Dermis blood vessel endothelial cell (primary cell): ENCODE measurements around the gene KDM4C. TPM values are rescaled to one million over a fixed set of nuclear protein-coding genes. Genes with fewer than 3 reads are reported as not detected.

ENCODE experiments used
- DNase-seq: peaks from one replicate; pipeline ENCODE4 v3.0.0; 2010
- total RNA-seq: library from RNA; depleted of rRNA; stranded (reverse); fragments of >200 nt; gene quantifications from 2 replicates; pipeline ENCODE4 v1.2.3, GENCODE V29; 2014

KDM4C gene
- total RNA-seq, 1 donor from 2014 or later, result 23.0 TPM

DNA sequence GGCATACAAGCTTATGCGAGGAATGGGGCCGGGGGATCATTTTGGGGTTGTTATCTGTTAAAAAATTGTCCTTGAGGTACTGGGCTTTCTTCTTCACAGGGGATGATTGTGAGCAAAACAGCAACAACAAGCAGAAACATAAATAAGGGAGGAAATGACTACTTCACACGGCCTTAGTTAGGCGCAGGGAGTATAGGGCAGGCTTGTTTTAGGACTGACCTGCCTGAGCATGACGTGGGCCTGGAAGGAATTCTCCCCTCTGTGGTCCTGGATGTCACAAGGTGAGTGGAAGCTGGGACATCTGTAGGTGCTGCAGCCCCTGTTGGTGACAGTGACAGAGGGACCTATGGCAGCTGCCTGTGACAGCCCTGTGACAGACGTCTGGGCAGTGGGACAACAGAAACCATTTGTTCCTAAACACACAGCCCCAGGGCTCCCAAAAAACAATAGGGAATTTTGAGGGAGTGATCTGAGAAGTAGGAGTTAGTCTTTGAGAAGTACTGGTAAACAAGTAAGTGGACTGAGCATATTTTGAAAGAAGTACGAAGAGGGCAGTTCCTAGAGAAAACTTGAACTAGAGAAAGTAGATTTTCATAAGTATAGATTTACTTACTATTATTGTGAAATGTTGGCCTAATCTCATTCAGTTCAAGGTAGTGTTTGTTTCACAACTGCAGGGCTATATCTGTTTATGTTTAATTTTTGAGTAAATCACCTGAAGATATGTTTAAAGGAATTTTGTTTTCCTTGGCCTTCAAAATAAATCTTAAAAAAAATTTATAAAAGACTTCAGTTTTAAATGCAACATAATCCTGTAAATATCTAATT lies 113.1 kb downstream of the KDM4C start:
- DNase-seq, result no peak

DNA sequence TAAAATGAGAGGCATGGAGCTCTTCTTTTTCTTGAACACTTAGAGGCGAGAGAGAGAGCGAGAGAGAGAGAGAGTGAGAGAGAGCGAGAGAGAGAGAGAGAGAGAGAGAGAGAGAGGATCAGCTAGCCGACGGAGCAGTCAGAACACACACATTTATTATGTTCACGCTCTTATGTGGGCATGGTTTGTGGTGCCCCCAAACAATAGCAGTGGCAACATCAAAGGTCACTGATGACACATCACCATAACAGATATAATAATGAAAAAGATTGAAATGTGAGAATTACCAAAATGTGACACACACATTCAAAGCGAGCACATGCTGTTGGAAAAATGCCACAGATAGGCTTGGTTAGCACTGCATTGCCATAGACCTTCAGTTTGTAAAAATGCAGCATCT lies 116.1 kb downstream of the KDM4C start:
- DNase-seq, result peak; percentile 62

DNA sequence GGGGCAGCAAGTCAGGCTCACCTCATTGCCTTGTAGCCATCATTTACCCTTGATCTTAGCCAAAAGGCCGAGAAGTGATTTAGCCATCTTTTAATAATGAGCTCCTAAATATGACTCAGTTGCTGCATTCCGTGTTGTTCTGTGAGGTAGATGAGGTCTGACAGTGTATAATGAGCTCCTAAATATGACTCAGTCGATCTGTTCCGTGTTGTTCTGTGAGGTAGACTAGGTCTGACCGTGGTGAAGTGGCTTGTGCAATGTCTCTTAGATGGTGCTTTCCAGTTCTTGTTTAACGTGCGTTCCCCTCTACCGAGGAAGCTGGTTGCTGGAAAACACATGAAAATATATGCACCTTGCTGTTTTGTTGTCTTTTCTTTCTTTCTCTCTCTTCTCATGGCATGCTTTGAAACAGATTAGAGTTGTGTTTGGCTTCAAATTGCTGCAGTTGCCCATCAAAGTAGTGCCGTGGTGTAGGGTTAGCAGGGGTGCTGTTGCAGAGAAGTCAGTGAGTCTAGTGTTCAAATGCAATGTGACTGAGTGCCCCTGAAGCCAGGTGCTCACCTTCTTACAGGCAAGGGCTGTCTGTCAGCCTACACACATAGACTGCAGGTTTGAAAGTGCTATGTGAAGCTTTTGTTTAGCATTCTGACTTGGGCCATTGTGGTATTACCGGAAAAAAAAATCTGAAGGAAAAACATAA lies 118.6 kb downstream of the KDM4C start:
- DNase-seq, result no peak

DNA sequence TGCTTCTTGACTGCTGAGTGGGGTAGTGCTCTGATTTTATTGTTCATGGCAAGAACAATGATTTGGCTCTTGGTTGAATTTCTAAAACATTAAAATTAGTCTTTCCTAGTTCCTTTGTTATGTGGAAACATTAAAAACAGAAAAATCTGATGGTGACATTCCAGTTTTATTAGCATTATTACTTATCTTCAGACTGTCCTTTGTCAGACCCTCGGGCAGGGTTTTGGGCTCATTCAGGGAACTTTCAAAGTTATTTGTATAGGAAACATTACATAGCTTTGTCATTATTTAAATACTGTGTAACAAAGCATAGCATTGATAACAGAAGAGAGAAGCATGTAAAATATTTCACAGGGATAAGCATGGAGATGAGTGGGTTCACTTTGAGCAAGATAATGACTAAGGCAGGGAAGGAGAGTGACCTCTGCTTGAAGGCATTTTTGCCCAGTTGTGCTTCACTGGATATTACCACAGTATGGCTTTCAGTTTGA lies 119.9 kb downstream of the KDM4C start:
- no peak for DNase-seq

DNA sequence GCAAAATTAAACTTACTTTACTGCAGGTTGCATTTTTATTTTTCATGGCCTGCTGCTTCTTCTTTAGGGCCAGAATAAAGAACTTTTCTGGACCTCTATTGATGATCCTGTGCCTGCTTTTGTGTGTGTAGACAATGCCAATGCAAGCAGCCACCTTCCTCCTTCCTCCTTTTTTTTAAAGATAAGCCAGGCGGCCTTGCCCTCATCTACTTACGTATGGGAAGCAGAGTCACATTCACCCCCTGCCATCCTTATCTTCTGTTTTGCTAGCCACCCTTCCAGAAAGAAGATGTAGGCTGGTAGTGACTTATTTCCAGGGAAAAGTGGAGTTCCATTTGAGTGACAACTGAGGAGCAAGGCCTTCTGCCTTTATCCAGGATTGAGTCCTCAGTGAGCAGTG lies 122.9 kb downstream of the KDM4C start:
- no peak for DNase-seq

DNA sequence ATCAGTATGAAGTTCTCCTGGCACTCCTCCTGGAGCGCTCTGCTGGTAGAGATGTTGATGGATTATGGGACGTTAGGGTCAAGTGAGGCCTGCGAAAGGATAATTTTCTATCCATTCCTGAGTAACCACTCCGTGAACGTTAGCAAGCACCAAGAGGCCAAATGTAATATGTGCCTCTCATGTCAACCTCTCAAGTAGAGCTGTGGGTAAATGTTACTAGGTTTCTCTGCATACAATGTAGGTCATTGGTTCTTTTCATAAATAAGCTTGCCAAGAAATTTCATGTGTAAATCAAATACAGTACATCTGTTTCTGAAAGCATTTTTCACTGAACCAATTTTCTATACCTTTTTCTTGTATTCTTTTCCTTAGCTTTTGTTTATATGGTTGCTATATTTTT lies 126.3 kb downstream of the KDM4C start:
- DNase-seq, result no peak

DNA sequence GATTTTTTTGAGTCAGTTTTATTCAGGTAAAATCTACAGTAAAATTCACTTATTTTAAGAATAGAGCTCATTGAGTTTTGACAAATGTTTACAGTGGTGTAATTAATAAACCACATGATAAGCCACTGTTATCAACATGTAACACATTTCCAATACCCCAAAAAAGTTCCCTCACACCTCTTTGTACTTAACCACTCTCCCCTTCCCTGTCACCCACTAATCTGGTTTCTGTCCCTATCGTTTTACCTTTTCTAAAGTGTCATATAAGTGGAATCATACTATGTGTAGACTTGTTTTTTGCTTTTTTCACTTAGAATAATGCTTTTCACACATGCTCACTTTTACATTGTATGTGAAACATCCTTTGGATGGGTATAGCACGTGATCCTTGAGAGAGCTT lies 127.2 kb downstream of the KDM4C start:
- no peak for DNase-seq

DNA sequence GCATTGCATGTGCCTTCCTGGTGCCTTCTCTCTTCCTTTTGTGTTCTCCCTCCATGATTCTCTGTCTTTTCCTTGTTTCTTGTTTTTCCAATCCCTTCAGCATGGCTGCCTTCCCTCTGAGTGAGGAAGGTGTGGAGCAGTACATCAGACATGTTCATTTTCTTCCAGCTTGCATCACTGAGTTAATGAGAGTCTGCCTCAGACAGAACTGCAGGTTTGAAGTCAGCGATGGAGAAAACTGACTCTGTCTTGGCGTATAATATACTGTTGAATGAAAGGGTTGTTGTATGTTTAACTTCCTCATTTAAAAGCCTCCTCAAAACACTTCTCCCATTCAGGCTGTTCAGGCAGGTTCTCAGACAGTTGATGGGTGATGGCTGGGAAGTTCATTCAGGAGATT lies 129.3 kb downstream of the KDM4C start:
- no peak for DNase-seq

DNA sequence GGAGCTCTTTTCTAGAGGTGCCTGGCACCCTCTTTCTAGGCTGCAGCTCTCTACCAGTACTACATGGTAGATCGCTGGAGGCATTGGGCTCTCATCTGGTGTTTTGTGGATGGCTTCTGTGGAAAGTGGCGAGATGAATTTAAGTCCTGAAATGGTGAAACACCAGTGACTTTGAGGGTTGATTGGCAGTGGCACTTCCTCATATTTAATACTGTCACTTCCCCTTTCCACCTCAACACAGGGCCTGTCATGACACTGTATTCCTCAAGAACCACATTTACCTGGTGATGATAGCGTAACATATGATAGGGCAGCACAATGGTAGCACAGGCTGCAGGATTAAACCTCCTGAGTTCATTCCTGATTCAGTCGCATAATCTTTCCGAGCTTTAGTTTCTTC lies 132.1 kb downstream of the KDM4C start:
- DNase-seq, result no peak

DNA sequence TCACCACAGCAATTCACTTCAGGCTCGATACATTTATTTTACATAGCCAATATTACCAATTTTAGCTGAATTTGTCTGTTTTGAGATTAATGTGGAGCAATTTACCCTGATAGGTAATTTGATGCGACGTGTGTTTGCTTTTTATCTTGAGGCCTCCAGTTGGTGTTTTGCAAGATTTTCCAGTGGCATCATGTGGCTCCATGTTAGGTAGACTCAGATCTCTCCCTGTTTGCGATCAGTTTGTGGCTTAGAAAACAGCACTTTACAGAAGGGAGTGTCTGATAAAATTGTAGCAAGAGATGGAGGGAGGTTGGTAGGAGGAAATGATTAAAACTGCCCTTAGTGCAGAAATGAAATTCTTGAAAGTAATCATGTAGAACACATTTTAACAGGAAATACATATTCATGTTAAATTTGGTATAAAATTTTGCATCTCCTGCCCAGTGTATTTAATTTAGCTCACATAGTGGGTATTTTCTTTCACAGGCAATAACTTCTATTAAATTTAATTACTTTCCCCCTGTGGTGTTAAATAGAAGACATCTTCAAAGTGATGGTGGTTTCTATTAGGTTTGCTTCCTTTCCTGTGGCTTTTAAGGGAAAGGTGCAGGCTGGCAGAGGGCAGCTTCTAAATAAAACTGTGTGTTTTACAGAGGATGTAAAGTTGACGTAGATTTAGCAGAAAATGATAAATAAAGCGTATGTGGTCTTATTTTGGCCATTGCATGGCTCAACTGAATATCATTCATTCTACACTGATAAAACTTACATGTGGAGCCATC lies 135.8 kb downstream of the KDM4C start:
- no peak for DNase-seq

DNA sequence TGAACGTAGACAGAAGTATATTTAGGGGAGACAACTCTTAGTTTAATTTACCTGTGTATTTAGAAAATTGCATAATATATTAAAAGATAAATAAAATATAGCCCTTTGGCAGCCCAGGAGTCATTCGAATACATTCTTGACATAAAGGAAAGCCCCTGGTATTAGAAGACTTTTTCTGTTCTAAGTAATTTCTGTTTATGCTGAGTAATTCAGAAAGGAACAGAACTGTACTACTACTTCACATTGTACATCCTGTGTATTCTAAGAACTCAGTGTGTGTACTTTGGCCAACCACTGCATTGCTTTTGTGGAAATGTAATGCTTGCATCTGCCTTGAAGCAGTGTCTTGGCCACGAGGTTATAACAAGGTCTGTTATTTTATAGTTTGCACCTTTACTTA lies 136.4 kb downstream of the KDM4C start:
- DNase-seq, result no peak

DNA sequence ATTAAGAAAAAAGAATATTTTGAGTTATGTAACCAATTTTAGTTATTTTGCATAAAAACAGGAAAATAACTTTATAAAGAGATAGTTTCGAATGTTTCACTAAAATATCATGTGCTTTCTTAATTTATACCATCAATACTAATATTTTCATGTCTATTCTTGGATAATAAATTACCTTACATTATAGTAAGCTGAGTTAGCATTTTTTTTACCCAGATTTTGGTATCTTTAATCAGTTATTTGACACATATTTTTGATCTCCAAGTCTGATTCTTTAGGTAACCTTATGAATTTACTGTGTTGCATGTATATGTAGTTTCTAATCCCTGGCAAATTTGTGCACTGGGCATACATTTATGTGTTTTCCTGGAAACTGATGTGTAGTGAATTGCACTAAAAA lies 138.0 kb downstream of the KDM4C start:
- no peak for DNase-seq

DNA sequence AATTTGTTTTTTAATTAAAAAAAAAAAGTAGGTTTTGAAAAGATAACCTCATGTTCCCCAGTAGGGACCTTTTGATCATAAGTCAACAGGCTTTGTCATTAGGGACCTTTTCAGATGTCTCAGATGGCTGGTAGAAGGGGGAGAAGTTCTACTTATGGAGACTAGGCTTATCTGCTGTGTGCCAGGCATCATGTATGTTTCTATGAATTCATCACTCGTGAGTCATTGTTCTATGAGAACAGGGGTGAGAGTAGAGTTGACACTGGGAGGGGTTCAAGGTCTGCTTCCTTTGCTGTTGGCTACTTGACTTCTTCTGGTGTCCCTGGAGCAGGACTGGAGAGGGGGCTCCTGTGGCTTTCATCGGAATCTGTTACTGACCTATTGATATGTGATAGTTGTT lies 138.8 kb downstream of the KDM4C start:
- peak; percentile 20 for DNase-seq

DNA sequence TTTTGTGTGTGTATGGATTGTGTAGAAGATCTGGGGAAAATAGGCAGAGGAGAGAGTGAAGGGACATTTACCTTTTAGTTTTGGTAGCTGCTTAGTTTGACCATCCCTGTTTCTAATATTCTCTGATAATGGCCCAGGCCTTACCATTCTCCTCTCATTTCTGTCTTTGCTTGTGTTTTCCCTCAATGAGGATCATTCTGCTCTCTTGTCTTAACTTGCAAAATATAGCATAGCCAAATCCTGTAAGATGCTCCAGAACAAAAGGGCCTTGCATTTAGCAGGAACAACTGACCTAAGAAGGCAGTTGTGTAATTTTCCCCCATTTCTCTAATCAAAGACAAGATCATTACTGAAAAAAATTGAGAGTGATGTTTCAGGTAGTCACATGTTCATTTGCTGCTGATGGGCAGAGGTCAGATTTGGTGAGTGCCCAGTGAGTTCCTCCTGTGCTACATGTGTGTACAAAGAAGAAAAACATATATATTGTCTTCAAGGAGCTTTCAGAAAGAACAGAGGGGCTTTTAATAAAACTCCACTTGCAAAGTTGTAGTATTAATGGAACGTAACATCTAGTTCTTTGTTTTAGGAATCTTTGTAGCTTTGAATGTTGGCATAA lies 139.5 kb downstream of the KDM4C start:
- no peak for DNase-seq

DNA sequence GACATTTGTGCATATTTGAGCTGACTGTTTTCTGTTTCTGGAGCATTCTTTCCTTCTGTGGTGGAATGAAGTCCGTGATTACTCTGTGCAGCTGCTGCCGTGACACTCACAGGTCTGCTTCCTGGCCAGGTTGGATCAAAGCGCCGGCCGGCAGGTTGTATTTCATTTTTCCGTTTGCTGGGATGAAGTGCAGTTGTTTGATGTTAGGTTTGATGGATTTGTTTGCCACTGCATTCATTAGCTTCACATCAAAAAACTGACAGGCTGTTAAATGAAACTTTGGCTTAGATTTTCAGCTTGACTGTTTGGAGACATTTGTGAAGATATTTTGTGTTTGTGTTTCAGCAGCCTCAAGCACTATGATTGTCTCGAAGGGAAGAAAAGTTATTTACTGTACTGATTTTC lies 140.1 kb downstream of the KDM4C start:
- DNase-seq, result no peak

DNA sequence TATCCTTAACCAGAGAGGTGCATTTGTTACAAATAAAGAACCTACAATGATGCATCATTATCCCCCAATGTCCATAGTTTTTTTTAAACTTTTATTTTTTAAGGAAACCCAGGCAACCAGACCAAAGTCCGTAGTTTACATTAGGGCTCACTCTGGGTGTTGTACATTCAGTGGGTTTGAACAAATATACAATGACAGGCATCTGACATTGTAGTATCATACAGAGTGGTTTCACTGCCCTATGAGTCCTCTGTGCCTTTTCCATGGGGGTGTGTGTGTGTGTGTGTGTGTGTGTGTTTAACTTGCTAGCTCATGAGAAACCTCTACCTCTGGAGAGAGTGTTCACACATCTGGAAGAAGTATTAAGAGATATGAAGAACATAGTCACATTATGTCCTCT lies 141.5 kb downstream of the KDM4C start:
- DNase-seq, result no peak

DNA sequence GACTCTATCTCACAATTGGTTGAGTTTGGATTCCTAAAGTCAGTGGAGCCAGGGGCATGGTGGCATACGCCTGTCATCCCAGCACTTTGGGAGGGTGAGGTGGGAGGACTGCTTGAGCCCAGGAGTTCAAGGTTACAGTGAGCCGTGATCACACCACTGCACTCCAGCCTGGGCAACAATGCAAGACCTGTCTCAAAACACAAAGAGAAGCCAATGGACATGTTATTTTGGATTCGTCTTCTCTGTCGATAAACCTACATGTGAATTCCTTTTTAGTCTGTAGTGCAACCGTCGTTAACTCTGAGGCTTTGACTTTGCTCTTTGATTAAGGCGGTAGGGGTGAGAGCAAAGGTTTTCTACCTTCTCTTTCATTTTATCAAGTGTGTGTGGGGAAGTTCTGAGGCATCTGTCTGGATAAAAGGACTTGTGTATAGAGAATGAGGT lies 142.7 kb downstream of the KDM4C start:
- DNase-seq, result no peak

DNA sequence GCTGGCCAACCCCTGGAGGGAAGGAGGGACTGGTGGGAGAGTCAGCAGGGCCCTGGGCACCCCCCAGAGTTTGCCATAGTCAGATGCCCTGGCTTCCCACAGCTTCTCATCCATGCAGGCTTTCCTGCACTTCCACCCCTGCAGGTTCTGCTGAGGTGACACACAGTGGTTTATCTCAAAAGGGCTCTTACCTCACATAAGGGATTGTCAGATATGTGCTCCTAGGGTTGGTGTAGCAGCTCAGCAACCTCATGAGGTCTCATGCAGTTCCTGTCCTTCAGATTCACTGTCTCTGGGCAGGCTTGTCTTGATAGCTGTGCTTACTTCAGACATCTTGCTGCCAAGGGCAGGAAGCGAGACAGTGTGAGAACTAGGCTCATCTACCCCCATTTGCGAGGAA lies 143.4 kb downstream of the KDM4C start:
- DNase-seq, result no peak

DNA sequence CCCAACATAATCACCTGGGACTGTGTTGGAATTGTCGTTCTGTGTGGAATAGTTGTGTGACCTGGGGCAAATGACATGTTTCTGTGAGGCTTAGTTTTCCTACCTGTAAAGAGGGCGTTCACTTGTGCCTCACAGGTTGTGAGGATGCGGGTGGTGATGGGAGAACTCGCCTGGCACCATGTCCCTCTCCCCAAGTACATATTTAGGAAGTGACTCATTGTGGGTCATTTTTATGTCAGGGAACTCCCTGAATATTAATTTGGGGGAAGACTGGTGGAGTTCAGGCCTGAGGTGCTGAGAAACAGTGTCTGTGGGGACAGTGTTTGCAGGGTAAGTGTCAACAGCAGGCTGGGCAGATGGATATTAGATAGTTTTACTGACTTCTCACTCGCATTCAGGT lies 144.7 kb downstream of the KDM4C start:
- peak; percentile 47 for DNase-seq

DNA sequence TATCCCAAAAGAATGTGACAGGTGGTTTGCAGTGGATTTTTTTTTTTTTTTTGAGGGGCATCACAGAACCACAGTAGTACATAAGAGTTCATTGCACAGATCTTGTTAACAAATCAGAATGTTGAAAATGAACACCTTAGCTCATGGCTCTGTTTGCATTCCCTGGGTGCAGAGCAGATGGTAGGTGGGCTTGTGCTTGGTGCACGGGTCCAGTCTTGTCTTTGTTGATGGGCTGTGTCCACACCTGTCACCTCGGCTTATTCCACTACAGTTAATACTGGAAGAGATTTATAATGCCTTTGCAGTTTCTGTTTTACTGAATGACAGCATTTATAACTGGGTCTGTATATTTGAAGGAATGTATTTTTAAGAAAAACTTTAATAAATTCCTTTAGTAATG lies 146.6 kb downstream of the KDM4C start:
- no peak for DNase-seq

DNA sequence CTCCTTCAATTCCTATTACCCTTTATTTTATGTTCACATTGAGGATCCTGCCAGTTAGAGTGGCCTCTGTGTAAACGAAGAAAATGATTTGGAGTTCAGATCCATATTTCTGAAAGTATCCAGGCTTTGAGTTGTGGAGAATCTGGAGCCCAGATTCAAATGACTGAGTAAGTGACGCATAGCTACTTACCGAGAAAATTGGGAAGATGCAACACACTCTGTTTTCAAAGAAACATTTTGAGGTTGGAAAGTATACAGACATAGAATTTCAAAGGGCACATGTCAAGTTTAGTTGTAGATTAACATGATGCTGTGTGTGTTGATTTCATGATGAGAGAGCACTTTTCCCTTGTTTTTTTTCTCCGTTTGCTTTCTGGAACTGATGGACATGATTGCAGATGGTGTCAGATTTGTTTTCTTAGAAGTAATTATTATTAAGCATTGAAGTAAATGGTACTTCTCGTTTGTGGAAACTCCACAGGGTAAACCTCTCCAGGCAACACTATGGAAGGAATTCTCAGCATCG lies 148.1 kb downstream of the KDM4C start:
- DNase-seq, result no peak

DNA sequence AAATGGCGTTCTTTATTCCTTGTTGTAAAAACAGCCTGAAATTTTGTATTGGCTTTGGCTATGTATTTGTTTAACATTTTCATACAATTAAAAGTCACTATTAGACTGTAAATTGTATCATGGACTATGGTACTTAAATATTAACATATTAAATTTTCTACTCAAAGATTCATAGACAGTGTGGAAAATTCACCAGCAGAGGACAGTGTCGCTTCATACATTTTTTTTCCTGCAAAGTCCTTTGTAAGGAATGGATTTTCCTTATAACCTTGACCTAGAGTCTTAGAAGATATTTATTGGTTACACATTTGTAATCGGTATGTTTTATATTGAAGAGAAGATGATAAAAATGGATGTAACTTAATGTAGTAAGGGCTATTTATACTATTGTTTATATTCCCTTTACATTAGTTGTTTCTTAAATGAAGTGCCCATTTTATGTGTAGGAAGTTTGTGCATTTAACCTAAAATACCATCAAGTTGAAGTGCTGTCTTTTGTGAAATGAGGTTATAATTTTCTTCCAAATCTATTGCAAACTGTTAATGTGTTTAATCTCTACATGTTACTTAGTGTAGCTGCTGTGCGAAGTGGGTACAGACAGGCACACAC lies 150.1 kb downstream of the KDM4C start:
- peak; percentile 66 for DNase-seq
